ENCODE results near the gene GCK.

The GCK gene

GRCh38 chr7:44189286-44189992, at the start of gene GCK:
TSS of gene GCK (minus strand) at chr7:44189439. CDS start at chr7:44188953, 486 bp downstream.
- no peak for DNase-seq (ENCODE audit: low read depth)

DNA sequence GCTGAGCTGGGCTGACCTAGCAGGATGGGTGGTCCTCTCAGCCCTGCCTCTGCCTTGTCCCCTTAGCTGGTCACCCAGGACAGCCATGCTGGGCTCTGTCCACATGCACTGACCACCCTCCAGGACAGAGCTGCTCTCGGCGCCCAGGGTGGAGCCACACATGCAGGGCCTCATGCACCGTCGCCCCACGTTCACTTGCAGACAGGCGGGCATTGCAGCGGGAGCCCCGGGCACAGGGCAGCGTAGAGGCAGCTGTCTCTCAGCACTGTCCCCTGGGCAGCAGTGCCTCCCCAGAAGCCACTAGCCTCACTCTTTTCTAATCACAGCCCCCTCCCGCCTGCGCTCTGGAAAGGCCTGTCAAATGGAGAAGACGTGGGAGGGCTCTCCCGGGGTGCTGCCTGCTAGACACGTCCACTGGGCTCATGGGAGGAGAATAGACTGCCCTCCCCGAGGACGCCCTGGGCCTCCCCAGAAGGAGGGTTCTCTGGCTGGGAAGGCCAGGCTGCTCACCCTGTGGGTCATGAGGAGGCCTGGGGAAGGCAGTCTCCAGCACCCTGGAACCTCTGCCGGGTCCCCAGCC, 49.0 kb upstream of the GCK start:
- DNase-seq (ENCODE audit: low read depth), result no peak

GRCh38 chr7:44237696-44238095, 48.5 kb upstream of the GCK start:
- DNase-seq (ENCODE audit: low read depth), result no peak

GRCh38 chr7:44236333-44236728, 47.1 kb upstream of the GCK start:
- no peak for DNase-seq (ENCODE audit: low read depth)

DNA sequence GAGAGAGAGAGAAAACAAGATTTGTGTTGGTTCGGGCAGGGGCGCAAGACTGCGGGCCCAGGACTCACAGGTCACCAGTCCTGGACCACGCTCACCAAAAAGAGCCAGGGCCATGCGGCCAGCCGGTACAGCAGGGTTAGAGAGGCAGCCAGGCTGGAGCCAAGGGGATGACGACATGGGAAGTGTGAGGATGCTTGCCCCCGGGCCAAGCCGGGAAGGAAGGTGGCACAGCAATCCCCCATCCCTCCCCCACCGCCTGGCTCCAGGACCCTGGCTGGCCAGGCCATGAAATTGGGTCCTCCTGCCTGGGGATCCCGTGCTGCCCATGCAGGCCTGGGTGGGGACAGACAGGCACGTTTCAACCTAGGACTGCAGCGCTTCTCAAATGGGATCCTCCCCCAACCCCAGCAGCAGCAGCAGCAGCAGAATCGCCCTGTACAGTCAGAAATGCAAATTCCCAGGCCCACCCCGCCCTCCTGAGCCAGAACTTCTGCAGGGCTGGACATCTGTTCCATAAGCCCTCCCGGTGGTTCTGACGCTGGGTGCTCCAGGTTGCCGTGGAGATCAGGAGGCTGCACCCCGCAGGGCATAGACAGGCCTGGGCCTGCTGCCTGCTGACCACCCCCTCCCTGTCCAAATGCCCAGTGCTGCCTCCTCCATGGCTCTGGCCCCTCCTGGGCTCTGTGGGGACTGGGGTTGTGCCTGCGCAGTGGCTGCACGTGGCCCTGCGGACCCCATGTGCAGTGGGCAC, 46.5 kb upstream of the GCK start:
- DNase-seq (ENCODE audit: low read depth), result no peak

DNA sequence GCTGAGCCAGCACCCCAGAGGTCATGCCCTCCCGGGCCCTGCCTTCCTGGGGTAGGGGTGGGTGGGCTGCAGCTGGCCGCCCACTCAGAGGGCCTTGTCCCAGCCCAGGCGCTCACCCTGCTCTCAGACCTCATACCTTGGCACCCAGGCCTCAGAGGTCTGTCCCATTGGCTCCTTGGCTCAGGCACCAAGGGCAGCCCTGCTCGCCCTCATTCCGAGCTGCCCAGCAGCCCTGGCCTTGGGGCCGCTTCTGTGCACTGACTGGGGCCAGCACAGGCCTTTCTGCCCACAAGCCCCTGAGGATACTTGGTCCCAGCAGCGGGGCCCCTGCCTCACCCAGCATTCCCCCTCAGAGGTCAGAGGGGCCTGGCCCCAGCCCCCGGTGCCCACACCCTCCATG, 45.8 kb upstream of the GCK start:
- no peak for DNase-seq (ENCODE audit: low read depth)

DNA sequence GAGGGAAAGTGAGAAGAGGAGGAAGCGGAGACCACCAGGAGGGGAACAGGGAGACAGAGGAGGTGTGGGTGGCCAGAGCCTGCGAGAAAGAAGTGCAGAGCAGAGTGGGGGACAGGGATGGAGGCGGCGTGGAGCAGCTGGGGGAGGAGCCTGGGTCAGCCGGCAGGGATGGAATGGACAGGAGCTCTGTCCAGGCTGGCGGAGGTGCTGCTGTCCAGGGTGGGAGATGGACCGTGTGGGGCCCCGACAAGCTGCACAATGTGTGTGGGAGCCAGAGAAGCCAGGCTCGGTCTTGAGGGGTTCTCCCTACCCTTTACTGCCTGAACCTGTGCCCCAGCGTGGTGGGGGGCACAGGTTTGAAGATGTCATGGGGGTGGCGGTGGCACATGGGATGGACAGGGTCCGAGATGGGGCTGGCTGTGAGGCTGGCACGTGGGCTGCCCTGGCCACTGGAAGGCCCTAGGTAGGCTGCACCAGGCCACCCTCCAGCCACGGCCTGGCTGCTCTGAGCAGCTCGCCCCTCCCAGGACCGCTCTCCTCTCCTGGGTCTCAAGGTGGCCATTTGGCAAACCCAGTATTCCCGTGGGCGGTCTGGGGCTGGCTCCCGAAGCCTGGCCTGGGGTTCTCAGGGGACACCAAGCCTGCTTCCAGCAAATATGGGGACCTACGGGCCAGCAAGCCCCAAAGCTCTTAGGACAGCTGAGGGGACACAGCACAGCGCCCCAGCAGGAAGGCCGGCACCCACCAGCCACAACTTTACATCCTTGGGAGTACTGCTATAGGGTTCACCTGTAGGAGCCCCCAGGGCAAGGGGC, 43.9 kb upstream of the GCK start:
- DNase-seq (ENCODE audit: low read depth), result no peak

DNA sequence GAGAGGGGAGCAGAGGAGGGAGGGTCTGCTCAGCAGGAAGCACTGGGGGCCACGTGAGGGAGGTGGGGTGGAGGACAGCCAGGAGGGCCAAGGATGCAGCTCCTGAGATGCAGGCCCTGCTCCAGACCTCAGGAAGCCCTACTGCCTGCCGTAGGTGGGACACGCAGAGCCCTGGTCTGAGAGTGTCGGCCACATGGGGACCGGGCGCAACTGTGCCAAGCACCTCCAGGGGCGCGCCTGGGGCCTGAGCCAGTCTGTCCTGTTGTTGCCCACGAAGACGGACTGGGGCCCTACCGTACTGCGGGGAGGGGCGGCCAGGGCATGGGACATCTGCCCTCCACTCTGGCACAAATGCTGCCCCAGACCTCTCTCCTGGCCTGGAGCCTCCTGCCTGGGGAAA, 43.2 kb upstream of the GCK start:
- DNase-seq (ENCODE audit: low read depth), result no peak

- no peak for DNase-seq (ENCODE audit: low read depth)
Observed at GRCh38 chr7:44231088-44231487, 41.8 kb upstream of the GCK start.

GRCh38 chr7:44230286-44230685, 41.0 kb upstream of the GCK start:
- DNase-seq (ENCODE audit: low read depth), result no peak

GRCh38 chr7:44229546-44230105, 40.4 kb upstream of the GCK start:
- DNase-seq (ENCODE audit: low read depth), result no peak

DNA sequence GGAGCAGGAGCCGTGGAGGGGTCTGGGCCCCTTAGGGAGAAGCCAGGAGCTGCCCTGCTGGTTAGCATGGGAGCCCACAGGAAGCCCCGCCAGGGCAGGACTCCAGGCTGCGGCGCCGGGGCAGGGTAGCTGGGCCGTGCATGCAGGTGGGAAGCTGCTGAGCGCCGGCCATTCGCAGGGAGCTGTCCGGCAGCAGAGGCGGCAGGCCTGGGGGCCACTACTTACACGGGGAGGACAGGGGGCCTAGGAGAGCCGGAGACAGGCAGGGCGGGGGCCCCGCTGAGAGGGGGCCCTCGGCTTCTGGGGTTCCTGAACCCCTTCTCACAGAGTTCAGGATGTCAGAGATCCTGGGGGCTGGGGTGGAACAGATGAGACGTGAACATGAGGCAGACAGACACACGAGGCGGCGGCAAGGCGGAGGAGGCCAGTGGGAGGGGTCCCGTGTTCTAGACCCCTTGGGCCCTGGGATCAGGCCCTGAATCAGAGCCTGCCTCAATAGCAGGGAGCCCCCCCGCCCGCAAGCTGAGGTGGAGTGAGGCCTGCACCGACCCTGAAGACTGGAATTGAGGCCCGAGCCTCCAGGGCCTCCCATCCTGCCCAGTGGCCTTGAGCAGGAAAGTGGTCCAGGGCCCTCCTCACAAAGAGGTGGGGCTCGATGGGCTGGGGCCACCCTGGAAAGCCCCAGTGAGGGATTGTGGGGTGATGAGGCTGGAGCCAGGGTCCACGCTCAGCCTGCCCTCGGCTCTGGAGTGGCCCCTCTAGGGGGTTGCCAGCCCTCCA, 39.5 kb upstream of the GCK start:
- DNase-seq (ENCODE audit: low read depth), result no peak

DNA sequence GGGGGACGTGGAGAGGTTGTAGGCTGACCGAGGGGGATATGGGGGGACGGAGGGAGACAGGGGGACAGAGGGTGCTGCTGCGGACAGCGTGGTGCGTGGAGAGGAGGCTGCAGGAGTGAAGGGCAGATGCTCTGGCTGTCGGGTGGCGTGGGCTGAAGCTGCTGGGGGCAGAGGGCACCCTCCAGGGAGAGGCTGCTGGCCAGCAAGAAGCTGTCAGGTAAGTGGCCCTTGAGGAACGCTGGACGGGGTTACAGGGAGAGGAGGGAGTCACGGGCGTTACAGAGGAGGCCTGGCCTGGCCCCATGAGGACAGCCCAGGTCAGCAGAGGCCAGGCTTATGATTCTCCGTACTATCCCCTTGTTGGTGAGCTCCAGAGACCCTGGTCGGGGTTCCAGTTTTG, 38.7 kb upstream of the GCK start:
- DNase-seq (ENCODE audit: low read depth), result no peak

DNA sequence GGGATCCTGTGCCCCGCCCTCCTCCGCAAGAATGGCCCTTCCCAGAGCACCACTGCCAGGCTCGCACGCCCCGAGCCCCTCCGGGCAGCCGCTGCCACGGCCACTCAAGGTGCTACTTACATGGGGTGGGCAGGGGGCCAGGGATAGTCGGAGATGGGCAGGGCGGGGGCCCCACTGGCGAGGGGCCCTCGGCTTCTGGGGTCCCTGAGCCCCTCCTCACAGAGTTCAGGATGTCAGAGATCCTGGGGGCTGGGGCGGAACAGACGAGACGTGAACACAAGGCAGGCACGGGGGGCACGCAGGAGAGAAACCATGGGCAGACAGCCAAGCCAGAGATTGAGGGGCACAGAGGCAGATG, 37.1 kb upstream of the GCK start:
- DNase-seq (ENCODE audit: low read depth), result no peak

- DNase-seq (ENCODE audit: low read depth), result no peak
Observed at GRCh38 chr7:44225566-44226395, 36.5 kb upstream of the GCK start.

DNA sequence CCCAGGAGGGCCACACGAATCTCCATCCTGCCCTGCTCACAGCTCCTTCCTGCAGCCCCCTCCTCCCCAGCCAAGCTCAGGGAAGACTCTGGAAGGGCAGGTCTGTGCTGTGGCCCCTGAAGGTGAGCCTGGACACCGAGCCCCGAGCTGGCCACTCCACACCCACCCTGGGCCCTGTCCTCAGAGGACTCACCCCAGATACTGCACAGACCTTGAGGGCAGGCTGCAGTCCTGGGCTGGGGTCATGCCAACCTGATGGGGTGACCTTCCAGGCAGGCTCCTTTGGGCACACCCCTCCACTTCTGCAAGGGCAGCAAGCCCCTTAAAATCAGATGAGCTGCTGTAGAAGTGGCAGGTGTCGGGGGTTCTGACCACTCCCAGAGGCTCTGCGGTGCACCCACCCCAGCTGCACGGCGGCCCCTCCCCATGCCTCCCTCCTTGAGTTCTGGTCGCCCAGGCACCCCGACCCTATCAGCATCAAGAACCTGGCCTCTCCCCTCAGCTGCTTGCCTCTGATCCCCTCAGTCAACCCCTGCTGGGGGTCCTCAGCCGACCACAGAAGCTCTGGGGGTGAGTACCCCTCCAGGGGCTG, 35.8 kb upstream of the GCK start:
- no peak for DNase-seq (ENCODE audit: low read depth)

DNA sequence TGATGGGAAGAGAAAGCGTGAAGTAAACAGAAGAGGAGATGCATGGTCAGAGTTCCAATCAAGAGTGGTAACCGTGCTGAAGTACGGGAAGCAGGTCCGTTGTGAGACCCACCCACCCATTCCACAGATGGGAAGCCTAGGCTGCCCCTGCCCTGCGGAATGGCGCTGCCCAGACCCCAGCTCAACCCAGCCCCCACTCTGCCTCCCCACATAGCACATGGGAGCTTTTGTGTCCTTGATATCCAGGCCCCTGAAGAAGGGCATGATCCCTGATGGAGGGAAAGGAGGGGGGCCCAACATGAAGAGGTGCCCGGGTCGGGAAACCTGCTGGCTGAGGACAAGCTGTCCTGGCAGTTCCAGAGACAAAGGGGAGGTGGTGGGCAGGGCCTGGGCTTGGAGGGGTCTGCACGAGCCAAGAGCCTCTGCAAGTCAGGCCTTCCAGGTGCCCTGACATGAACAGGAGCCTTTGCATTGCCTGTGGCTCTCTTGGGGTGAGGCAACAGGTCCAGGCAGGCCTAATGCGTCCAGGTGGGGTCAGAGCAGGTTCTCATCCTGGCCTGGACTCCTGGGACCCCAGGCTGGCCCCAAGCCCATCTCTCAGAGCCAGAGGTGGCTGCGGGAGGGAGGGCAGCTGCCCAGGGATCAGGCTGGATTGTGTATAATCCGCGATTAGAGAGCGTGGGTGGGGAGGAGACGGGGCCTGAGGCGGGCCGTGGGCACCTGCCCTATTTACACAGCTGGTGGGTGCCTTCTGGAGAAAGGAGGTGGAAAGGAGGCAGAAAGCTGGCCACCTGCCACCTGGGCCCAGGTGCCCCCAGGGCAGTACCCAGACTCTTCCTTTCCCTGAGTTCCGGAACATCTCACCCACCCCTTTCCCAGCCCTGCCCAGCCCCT, 35.1 kb upstream of the GCK start:
- no peak for DNase-seq (ENCODE audit: low read depth)

DNA sequence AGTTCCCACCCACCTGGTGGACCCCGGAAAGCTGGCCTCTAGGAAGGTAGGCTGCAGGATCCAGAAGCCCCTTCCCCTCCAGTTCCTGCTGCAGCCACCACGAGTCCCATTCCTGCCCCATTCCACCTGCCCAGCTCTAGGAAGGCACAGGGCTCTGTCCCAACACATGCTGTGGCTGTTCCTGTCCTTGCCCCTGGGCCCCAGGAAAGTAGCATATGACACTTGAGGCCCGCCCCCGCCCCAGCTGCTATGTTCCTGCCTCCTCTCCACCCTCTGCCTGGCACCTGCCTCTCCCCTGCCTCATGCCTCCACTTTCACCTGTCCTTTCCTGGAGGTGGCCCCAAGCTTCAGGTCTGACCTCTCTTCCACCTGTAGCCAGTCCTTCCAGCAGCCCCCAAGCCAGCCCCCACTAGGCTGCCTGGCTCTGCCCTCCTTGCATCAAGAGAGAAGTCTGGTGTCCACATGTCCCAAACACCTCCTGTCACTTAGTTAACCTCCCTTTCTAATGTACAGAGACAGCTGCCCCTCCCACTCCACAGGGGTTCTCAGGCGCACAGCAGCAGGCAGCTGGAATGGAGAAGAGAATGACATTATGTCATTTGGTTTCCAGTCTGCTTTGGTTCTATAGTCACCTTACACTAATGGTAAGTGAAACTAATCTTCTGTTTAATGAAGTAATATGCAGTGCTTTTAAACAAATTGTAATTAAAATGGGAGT, 34.3 kb upstream of the GCK start:
- DNase-seq (ENCODE audit: low read depth), result no peak

Data from HS-5 (cell line).